Measurements from ENCODE around the gene RNF213. TPM values are rescaled to one million over a fixed set of nuclear protein-coding genes. Genes with fewer than 3 reads are reported as not detected.
A peak's percentile ranks its signal among the peaks of the same experiment; 100 is the strongest.

Gene RNF213
- total and polyA plus RNA-seq, 2 of the 8 experiments (the other 6 are each of a cell fraction or from before 2014, with no cell fraction given) = 33.8 to 62.8 TPM

- H3K36me3 ChIP-seq (ENCODE audit: control insufficient read depth in 2 of 4, insufficient read depth in 4 of 4, low read length in 3 of 4) = peaks cover 11 to 41% (median 26%) of the 10 kb centered on the region in 4 experiments; a peak in 7 of 8 replicates
- TF ChIP-seq FOSL1 (IDR thresholded peaks at IDR 0.05; ENCODE audit: insufficient read depth, low read depth, low read length) (no peak), EP300 (IDR thresholded peaks at IDR 0.05; ENCODE audit: borderline replicate concordance in 1 of 2, low read depth in 2 of 2, low read length in 2 of 2) (no peak), JUND (IDR thresholded peaks at IDR 0.05; ENCODE audit: low read length) (no peak), SIN3A (conservative IDR thresholded peaks at IDR 0.05 in 1 of 2, IDR thresholded peaks at IDR 0.05 in 1 of 2; ENCODE audit: low read depth in 1 of 2, low read length in 2 of 2) (no peak), SIX5 (IDR thresholded peaks at IDR 0.05; ENCODE audit: low read depth, low read length) (no peak), ZNF274 (IDR thresholded peaks at IDR 0.05; ENCODE audit: borderline replicate concordance, extremely low read depth, low read length) (no peak), POLR2AphosphoS5 (IDR thresholded peaks at IDR 0.05; ENCODE audit: low read depth, low read length) (no peak), TAF7 (optimal IDR thresholded peaks at IDR 0.05; ENCODE audit: borderline replicate concordance, low read depth, low read length) (no peak), SP1 (IDR thresholded peaks at IDR 0.05; ENCODE audit: low read depth, low read length) (no peak), EZH2 (IDR thresholded peaks at IDR 0.05; ENCODE audit: low read depth, low read length, severe bottlenecking) (no peak), JUN (IDR thresholded peaks at IDR 0.05; ENCODE audit: low read depth, low read length) (no peak), USF2 (IDR thresholded peaks at IDR 0.05; ENCODE audit: low read length) (no peak), GTF2F1 (IDR thresholded peaks at IDR 0.05; ENCODE audit: borderline replicate concordance, low read depth, low read length) (no peak)
These were observed 29.5 kb downstream of the RNF213 start for GRCh38 chr17:80290156-80290555.

More at GRCh38 chr17:80290156-80290555, 29.5 kb downstream of the RNF213 start:
- ChIA-PET POLR2A (ENCODE audit: partially characterized antibody) (interaction anchor here (0.7 kb wide), 1 partner anchor 31 kb away, joined by 3 read pairs; no protein-coding TSS in a partner anchor), CTCF (ENCODE audit: partially characterized antibody) (interaction anchor here (1.0 to 1.9 kb wide), 2 partner anchors 93 to 95 kb away, joined by 3 to 7 read pairs; no protein-coding TSS in a partner anchor)
- no peaks in the 10 kb centered on the region for H3K79me2 ChIP-seq (ENCODE audit: control insufficient read depth in 1 of 2, insufficient read depth in 2 of 2, low read length in 2 of 2)
- H3K14ac ChIP-seq (ENCODE audit: insufficient read length) = no peak overlapping the region
- no peaks in the 10 kb centered on the region for H3K4me1 ChIP-seq (replicated peaks in 1 of 4; ENCODE audit: control insufficient read depth in 3 of 4, insufficient read depth in 4 of 4, low read length in 3 of 4)
- H4K91ac ChIP-seq (replicated peaks; ENCODE audit: insufficient read length, low read length) = peak overlapping the region; percentile 74
- H4K5ac ChIP-seq (ENCODE audit: insufficient read length, low read depth, low read length) = no peak overlapping the region
- H2AK5ac ChIP-seq (ENCODE audit: low read depth, low read length) = no peak overlapping the region
- no peak overlapping the region for H3K4ac ChIP-seq (replicated peaks; ENCODE audit: insufficient read length, low read depth, low read length)
- H2AFZ ChIP-seq (ENCODE audit: low read length) = no peak overlapping the region
- H2BK15ac ChIP-seq (ENCODE audit: low read length) = no peak overlapping the region
- no peak overlapping the region for H4K8ac ChIP-seq (ENCODE audit: extremely low read depth, insufficient read depth, low read length)
- H3K56ac ChIP-seq (replicated peaks; ENCODE audit: insufficient read length, low read depth, low read length) = no peak overlapping the region
- no peak overlapping the region for H3K18ac ChIP-seq (ENCODE audit: extremely low read depth, low read length)
- 76% methylated on average over 24 of the region's 25 CpGs; no CpG with 5 or more reads in 1 of the 2 experiments for WGBS, 2 experiments (ENCODE audit: extremely low coverage in 1 of 2, insufficient coverage in 1 of 2, insufficient read length in 1 of 2, insufficient replicate concordance in 2 of 2, low coverage in 1 of 2, low lambda C conversion rate in 2 of 2, missing lambda C conversion rate in 1 of 2)
- no peak overlapping the region for H3K23ac ChIP-seq (ENCODE audit: insufficient read length)
- H4K20me1 ChIP-seq (replicated peaks in 1 of 2; ENCODE audit: control insufficient read depth in 1 of 2, insufficient read depth in 2 of 2, low read length in 2 of 2) = peaks cover 0 to 10% of the 10 kb centered on the region in 2 experiments
- no peaks in the 10 kb centered on the region for H3K9me3 ChIP-seq (ENCODE audit: insufficient read depth in 2 of 2, low read depth in 1 of 2, low read length in 1 of 2)
- H2BK12ac ChIP-seq (ENCODE audit: low read depth, low read length) = peak overlapping the region; percentile 5; the same call in 1 of the 2 replicates
- no peak overlapping the region for H3K27ac ChIP-seq (ENCODE audit: low read depth, low read length)
- H3K23me2 ChIP-seq (ENCODE audit: low read depth, low read length) = no peaks in the 10 kb centered on the region
- DNase-seq (ENCODE audit: low read depth in 1 of 2, low spot score in 2 of 2) (no peak), FAIRE-seq (no peak)
- no peaks in the 10 kb centered on the region; a peak in 1 of 7 replicates for H3K27me3 ChIP-seq (replicated peaks in 1 of 4; ENCODE audit: control insufficient read depth in 3 of 4, extremely low read depth in 1 of 4, insufficient read depth in 3 of 4, low read length in 3 of 4)
- no peak overlapping the region for H3K9ac ChIP-seq (replicated peaks in 1 of 4; ENCODE audit: extremely low read depth in 1 of 4, low read depth in 3 of 4, low read length in 3 of 4)
- H2BK5ac ChIP-seq (ENCODE audit: low read depth, low read length) = peak overlapping the region; percentile 20; the same call in 1 of the 2 replicates
- no peak overlapping the region for H2BK20ac ChIP-seq (ENCODE audit: low read length)
- H3K79me1 ChIP-seq (ENCODE audit: low read depth, low read length) = no peaks in the 10 kb centered on the region
- no peak overlapping the region for H2BK120ac ChIP-seq (replicated peaks; ENCODE audit: low read depth, low read length)
- no peak overlapping the region for H3K4me3 ChIP-seq (ENCODE audit: extremely low read depth in 1 of 4, insufficient read depth in 2 of 4, low read depth in 3 of 4, low read length in 4 of 4)
- no peak overlapping the region for H3K4me2 ChIP-seq (ENCODE audit: insufficient read depth in 1 of 2, low read depth in 2 of 2, low read length in 2 of 2)

Measured in H1 (cell line).